HG03469 (cell line): ENCODE data around the gene OLFML2B.

ENCODE experiments used
- ATAC-seq: cut with Tn5 transposase; IDR thresholded peaks from one replicate; pipeline ENCODE4 v1.9.1; 2021; ENCODE audit warnings: mild to moderate bottlenecking, moderate library complexity, moderate number of reproducible peaks; ENCODE audit not compliant: unreplicated experiment

The OLFML2B gene

GRCh38 chr1:161949548-161949947, 74.1 kb downstream of the OLFML2B start:
- no peak for ATAC-seq

- ATAC-seq, result no peak
Measured at GRCh38 chr1:161948435-161948834, 75.2 kb downstream of the OLFML2B start.

- no peak for ATAC-seq
Measured at GRCh38 chr1:161946071-161946987, 77.3 kb downstream of the OLFML2B start.

GRCh38 chr1:161945306-161946060, 78.2 kb downstream of the OLFML2B start:
- no peak for ATAC-seq

- no peak for ATAC-seq
Measured at GRCh38 chr1:161944381-161944780, 79.3 kb downstream of the OLFML2B start.

- no peak for ATAC-seq
Measured at GRCh38 chr1:161943737-161944136, 79.9 kb downstream of the OLFML2B start.

- no peak for ATAC-seq
Measured at GRCh38 chr1:161941726-161942436, 81.8 kb downstream of the OLFML2B start.

GRCh38 chr1:161940866-161941591, 82.6 kb downstream of the OLFML2B start:
- ATAC-seq, result no peak

GRCh38 chr1:161936786-161937185, 86.9 kb downstream of the OLFML2B start:
- no peak for ATAC-seq

- ATAC-seq, result no peak
Measured at GRCh38 chr1:161935264-161935663, 88.4 kb downstream of the OLFML2B start.

GRCh38 chr1:161933592-161934588, 89.8 kb downstream of the OLFML2B start:
- no peak for ATAC-seq
